ENCODE measurements around the gene OR1K1.

The OR1K1 gene

GRCh38 chr9:122810306-122810946 lies 10.5 kb downstream of the OR1K1 start:
- DNase-seq (ENCODE audit: low spot score), result peak; percentile 83
- peak; percentile 67 for TF ChIP-seq CTCF (IDR thresholded peaks at IDR 0.05; ENCODE audit: borderline replicate concordance, control extremely low read depth, extremely low read depth, insufficient read depth, missing control alignments)
- in situ Hi-C loops (cut with MboI; ENCODE audit: low sequenced_read_pairs, unreplicated experiment), result loop anchor here (10.0 kb wide), 2 partner anchors 346 to 686 kb away; no protein-coding TSS in a partner anchor

GRCh38 chr9:122812736-122813135 lies 12.8 kb downstream of the OR1K1 start:
- TF ChIP-seq CTCF (IDR thresholded peaks at IDR 0.05; ENCODE audit: borderline replicate concordance, control extremely low read depth, extremely low read depth, insufficient read depth, missing control alignments), result no peak
- in situ Hi-C loops (cut with MboI; ENCODE audit: low sequenced_read_pairs, unreplicated experiment), result loop anchor here (10.0 kb wide), 2 partner anchors 348 to 688 kb away; no protein-coding TSS in a partner anchor
- no peak for DNase-seq (ENCODE audit: low spot score)

GRCh38 chr9:122814545-122814944 lies 14.6 kb downstream of the OR1K1 start:
- in situ Hi-C loops (cut with MboI; ENCODE audit: low sequenced_read_pairs, unreplicated experiment), result loop anchor here (10.0 kb wide), 2 partner anchors 350 to 690 kb away; no protein-coding TSS in a partner anchor

GRCh38 chr9:122815544-122815943 lies 15.6 kb downstream of the OR1K1 start:
- TF ChIP-seq CTCF (IDR thresholded peaks at IDR 0.05; ENCODE audit: borderline replicate concordance, control extremely low read depth, extremely low read depth, insufficient read depth, missing control alignments), result no peak
- DNase-seq (ENCODE audit: low spot score), result no peak
- in situ Hi-C loops (cut with MboI; ENCODE audit: low sequenced_read_pairs, unreplicated experiment), result loop anchor here (10.0 kb wide), 2 partner anchors 351 to 691 kb away; no protein-coding TSS in a partner anchor

More at GRCh38 chr9:122814545-122814944, 14.6 kb downstream of the OR1K1 start:
- TF ChIP-seq CTCF (IDR thresholded peaks at IDR 0.05; ENCODE audit: borderline replicate concordance, control extremely low read depth, extremely low read depth, insufficient read depth, missing control alignments), result no peak
- DNase-seq (ENCODE audit: low spot score), result no peak

GRCh38 chr9:122816163-122816867 lies 16.4 kb downstream of the OR1K1 start:
- DNase-seq (ENCODE audit: low spot score), result no peak
- in situ Hi-C loops (cut with MboI; ENCODE audit: low sequenced_read_pairs, unreplicated experiment), result loop anchor here (10.0 kb wide), 2 partner anchors 352 to 692 kb away; no protein-coding TSS in a partner anchor
- no peak for TF ChIP-seq CTCF (IDR thresholded peaks at IDR 0.05; ENCODE audit: borderline replicate concordance, control extremely low read depth, extremely low read depth, insufficient read depth, missing control alignments)

GRCh38 chr9:122819326-122819725 lies 19.4 kb downstream of the OR1K1 start:
- no peak for TF ChIP-seq CTCF (IDR thresholded peaks at IDR 0.05; ENCODE audit: borderline replicate concordance, control extremely low read depth, extremely low read depth, insufficient read depth, missing control alignments)
- in situ Hi-C loops (cut with MboI; ENCODE audit: low sequenced_read_pairs, unreplicated experiment), result loop anchor here (10.0 kb wide), 2 partner anchors 355 to 695 kb away; no protein-coding TSS in a partner anchor
- DNase-seq (ENCODE audit: low spot score), result no peak

Data from GM13976 (cell line).